ENCODE measurements around the gene SAMSN1. TPM values are rescaled to one million over a fixed set of nuclear protein-coding genes. Genes with fewer than 3 reads are reported as not detected.

The SAMSN1 gene
- total and polyA plus RNA-seq, 2 of the 8 experiments (the other 6 are each of a cell fraction or from before 2014, with no cell fraction given) = 0.50 to 3.0 TPM

- no peak for TF ChIP-seq HDAC2 (IDR thresholded peaks at IDR 0.05; ENCODE audit: borderline replicate concordance in 1 of 2, low read depth in 2 of 2, low read length in 2 of 2)
- TF ChIP-seq KDM1A (IDR thresholded peaks at IDR 0.05; ENCODE audit: borderline replicate concordance, low read length) = no peak
- TF ChIP-seq CHD7 (IDR thresholded peaks at IDR 0.05; ENCODE audit: insufficient replicate concordance, low read length) = no peak
These were observed 49.3 kb upstream of the SAMSN1 start (continued) for GRCh38 chr21:14595449-14595848.

Measured in H1 (cell line).